Measurements from ENCODE around the gene RAB20. TPM values are rescaled to one million over a fixed set of nuclear protein-coding genes. Genes with fewer than 3 reads are reported as not detected.

Gene RAB20
- total RNA-seq, 1 experiment from 2014 or later, result 10.6 TPM

DNA sequence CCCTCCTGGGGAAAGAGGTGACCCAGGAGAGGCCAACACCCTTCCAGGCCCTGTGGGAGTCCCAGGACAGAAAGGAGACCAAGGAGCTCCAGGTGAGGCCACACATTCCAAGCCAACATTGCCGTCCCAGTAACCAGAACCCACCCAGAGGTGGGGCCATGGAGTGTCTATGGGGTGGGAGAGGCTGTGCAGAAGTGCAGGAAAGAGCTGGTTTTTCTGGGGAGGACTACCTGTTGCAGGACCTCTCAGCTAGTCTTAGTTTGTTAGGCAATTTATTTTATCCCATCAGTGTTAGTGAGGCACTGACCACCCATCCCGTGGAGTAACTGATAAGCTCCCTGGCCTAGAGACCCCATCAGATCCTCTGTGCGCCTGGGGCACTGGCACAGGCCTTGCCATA is 66.1 kb downstream of the RAB20 start (continued):
- no peak for TF ChIP-seq REST (IDR thresholded peaks at IDR 0.05; ENCODE audit: low read depth)

DNA sequence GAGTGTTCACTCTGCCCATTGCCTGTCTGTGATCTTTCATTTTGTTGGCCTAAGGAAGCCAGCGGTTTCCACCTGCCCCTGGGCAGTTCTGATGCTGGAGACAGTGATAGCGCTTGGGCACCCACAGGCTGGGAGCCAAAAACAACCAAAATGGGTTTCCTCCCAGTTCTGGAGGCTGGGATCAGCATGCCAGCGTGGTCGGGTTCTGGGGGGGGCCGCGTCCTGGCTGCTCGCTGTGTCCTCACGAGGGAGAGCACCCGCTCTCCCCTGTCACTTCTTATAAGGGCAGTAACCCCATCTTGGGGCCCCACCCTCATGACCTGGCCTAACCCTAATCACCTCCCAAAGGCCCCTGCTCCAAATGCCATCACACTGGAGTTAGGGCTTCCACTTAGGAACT is 67.9 kb downstream of the RAB20 start:
- Histone ChIP-seq H2AFZ (ENCODE audit: low read depth, low read length, poor library complexity, severe bottlenecking) (no peak overlapping the region), H3K9ac (ENCODE audit: low read length) (no peak overlapping the region), H3K4me2 (ENCODE audit: low read length) (no peak overlapping the region), H3K79me2 (ENCODE audit: insufficient read depth, low read length) (no peaks in the 10 kb centered on the region), H3K27me3 (ENCODE audit: insufficient read depth, low read length) (no peaks in the 10 kb centered on the region), H3K9me2 (ENCODE audit: insufficient read depth) (no peaks in the 10 kb centered on the region), H3K36me3 (ENCODE audit: control insufficient read depth in 1 of 2, insufficient read depth in 2 of 2, low read length in 2 of 2) (no peaks in the 10 kb centered on the region), H3K27ac (ENCODE audit: low read depth, low read length) (no peak overlapping the region), H4K20me1 (ENCODE audit: insufficient read depth) (no peaks in the 10 kb centered on the region), H3K4me3 (replicated peaks in 1 of 2; ENCODE audit: low read depth in 1 of 2, low read length in 2 of 2) (no peak overlapping the region), H3K9me3 (ENCODE audit: control insufficient read depth in 1 of 2, insufficient read depth in 1 of 2, low read depth in 1 of 2, low read length in 2 of 2) (no peaks in the 10 kb centered on the region), H3K4me1 (ENCODE audit: control insufficient read depth in 1 of 2, insufficient read depth in 2 of 2, low read length in 2 of 2) (no peaks in the 10 kb centered on the region)
- RAD21 ChIA-PET (ENCODE audit: low non-redundant PET in 1 of 2, low total read pairs in 2 of 2, uncharacterized antibody in 2 of 2, unreplicated experiment in 2 of 2), result no interaction called here
- no peak for ATAC-seq
- POLR2A ChIA-PET, result no interaction called here
- no TSS peak for BruUV-seq (replicated peaks)
- DNase-seq (ENCODE audit: low read depth, low spot score), result no peak
- intact Hi-C loops (cut with micrococcal nuclease), result no loop called here
- CTCF ChIA-PET, result interaction anchor here (0.7 kb wide), 1 partner anchor 271 kb away, joined by 3 read pairs; no protein-coding TSS in a partner anchor
- TF ChIP-seq SRF (IDR thresholded peaks at IDR 0.05; ENCODE audit: low read depth) (no peak), RAD21 (IDR thresholded peaks at IDR 0.05; ENCODE audit: low read depth) (no peak), TCF7L2 (IDR thresholded peaks at IDR 0.05; ENCODE audit: borderline replicate concordance, extremely low read depth, insufficient read depth, insufficient read length) (no peak), EGR1 (IDR thresholded peaks at IDR 0.05; ENCODE audit: low read depth) (no peak), YY1 (IDR thresholded peaks at IDR 0.05; ENCODE audit: extremely low read depth, insufficient replicate concordance, low read depth, low read length) (no peak), REST (IDR thresholded peaks at IDR 0.05; ENCODE audit: low read depth) (no peak), EZH2phosphoT487 (IDR thresholded peaks at IDR 0.05; ENCODE audit: borderline replicate concordance) (no peak), CBX3 (IDR thresholded peaks at IDR 0.05; ENCODE audit: low read depth) (no peak), ZBTB33 (IDR thresholded peaks at IDR 0.05; ENCODE audit: extremely low read depth, insufficient replicate concordance, low read length) (no peak), ZNF274 (IDR thresholded peaks at IDR 0.05; ENCODE audit: low read depth, low read length) (no peak), SIN3A (IDR thresholded peaks at IDR 0.05; ENCODE audit: low read depth) (no peak), ELF1 (IDR thresholded peaks at IDR 0.05; ENCODE audit: borderline replicate concordance, low read depth) (no peak)
- TF ChIP-seq, protein P1, sequence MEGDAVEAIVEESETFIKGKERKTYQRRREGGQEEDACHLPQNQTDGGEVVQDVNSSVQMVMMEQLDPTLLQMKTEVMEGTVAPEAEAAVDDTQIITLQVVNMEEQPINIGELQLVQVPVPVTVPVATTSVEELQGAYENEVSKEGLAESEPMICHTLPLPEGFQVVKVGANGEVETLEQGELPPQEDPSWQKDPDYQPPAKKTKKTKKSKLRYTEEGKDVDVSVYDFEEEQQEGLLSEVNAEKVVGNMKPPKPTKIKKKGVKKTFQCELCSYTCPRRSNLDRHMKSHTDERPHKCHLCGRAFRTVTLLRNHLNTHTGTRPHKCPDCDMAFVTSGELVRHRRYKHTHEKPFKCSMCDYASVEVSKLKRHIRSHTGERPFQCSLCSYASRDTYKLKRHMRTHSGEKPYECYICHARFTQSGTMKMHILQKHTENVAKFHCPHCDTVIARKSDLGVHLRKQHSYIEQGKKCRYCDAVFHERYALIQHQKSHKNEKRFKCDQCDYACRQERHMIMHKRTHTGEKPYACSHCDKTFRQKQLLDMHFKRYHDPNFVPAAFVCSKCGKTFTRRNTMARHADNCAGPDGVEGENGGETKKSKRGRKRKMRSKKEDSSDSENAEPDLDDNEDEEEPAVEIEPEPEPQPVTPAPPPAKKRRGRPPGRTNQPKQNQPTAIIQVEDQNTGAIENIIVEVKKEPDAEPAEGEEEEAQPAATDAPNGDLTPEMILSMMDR (IDR thresholded peaks at IDR 0.05 in 2 of 3, conservative IDR thresholded peaks at IDR 0.05 in 1 of 3; ENCODE audit: borderline replicate concordance in 1 of 3, insufficient read depth in 1 of 3, low read depth in 2 of 3, low read length in 2 of 3), result no peak

Measured in HCT116 (cell line).